K562 (cell line): ENCODE measurements around the gene PYY. TPM values are rescaled to one million over a fixed set of nuclear protein-coding genes. Genes with fewer than 3 reads are reported as not detected.
A peak's percentile ranks its signal among the peaks of the same experiment; 100 is the strongest.

Experiments used
- ATAC-seq: fragments of 200-7000 bp; cut with Tn5 transposase; 3 replicates; pipeline ENCODE4 v1.9.1; 2020; ENCODE audit warnings: moderate library complexity
- BruUV-seq: library from RNA; stranded (reverse); fragments of 400-500 nt; replicated peaks from 2 replicates; lab custom pipeline; 2021; lab: Mats Ljungman, UMichigan
- CTCF ChIA-PET: fragments of 300-600 bp; formaldehyde crosslinking; extraction: SDS; loops from one replicate; lab custom pipeline; 2021; ENCODE audit warnings: low intra/inter-chr PET ratio; lab: Yijun Ruan, JAX
- POLR2A ChIA-PET: fragments of 300-600, 350-650 bp; sonication (Branson Sonifier 250); formaldehyde crosslinking; extraction: SDS; loops from one replicate; lab custom pipeline; 2021; ENCODE audit warnings: antibody characterized with exemption, inconsistent platforms; lab: Yijun Ruan, JAX
- DNase-seq, 4 experiments: peaks; one replicate each; pipeline versions ENCODE4 v3.0.0 to v3.0.0-alpha.2; 2011 to 2018; ENCODE audit warnings: low spot score in 3 of 4, mixed read lengths in 3 of 4; ENCODE audit errors: extremely low read depth in 1 of 4
- FAIRE-seq: peaks from 2 replicates; lab custom pipeline; 2011; peaks lifted over from hg19 to GRCh38; lab: Jason Lieb, UNC
- H2AFZ ChIP-seq: 2 replicates; pipeline ENCODE4 v1.6.0; 2011; ENCODE audit warnings: low read depth, low read length, control low read depth, inconsistent platforms
- H3K27ac ChIP-seq: fragments of 200-600 bp; 3 replicates; pipeline ENCODE4 v1.8.0; 2011; ENCODE audit warnings: low read depth, mild to moderate bottlenecking, control low read depth, inconsistent platforms, low read length, moderate library complexity, mixed read lengths; ENCODE audit errors: extremely low read depth
- H3K27me3 ChIP-seq, 2 experiments: fragments of 300-600 bp in 1 of 2; 2 replicates in 1 of 2; 3 replicates in 1 of 2; pipeline versions ENCODE4 v1.6.0 to v1.8.0; 2011; ENCODE audit warnings: inconsistent platforms in 2 of 2, low read length in 2 of 2, mild to moderate bottlenecking in 1 of 2, mixed read lengths in 1 of 2, moderate library complexity in 1 of 2; ENCODE audit not compliant: control insufficient read depth in 2 of 2, insufficient read depth in 2 of 2
- H3K36me3 ChIP-seq: fragments of 300-600 bp; 3 replicates; pipeline ENCODE4 v1.8.0; 2011; ENCODE audit warnings: mild to moderate bottlenecking, low read length, inconsistent platforms; ENCODE audit not compliant: control insufficient read depth, insufficient read depth
- H3K4me1 ChIP-seq, 2 experiments: fragments of 200-600 bp in 1 of 2; replicated peaks in 1 of 2; 2 replicates in 1 of 2; 3 replicates in 1 of 2; pipeline versions ENCODE4 v1.5.1 to v1.8.0; 2011; ENCODE audit warnings: inconsistent platforms in 2 of 2, low read length in 2 of 2, mild to moderate bottlenecking in 1 of 2, mixed read lengths in 1 of 2, moderate library complexity in 1 of 2; ENCODE audit not compliant: control insufficient read depth in 2 of 2, insufficient read depth in 2 of 2
- H3K4me2 ChIP-seq: 2 replicates; pipeline ENCODE4 v1.6.1; 2011; ENCODE audit warnings: low read length, control low read depth, inconsistent platforms, mixed read lengths; ENCODE audit not compliant: insufficient read depth
- H3K4me3 ChIP-seq: fragments of 200-600 bp; sonication (generic), shearing (Covaris generic); 2 replicates; pipeline ENCODE4 v1.5.1; 2016; ENCODE audit warnings: control low read depth, inconsistent platforms
- H3K79me2 ChIP-seq: fragments of 200-600 bp; 3 replicates; pipeline ENCODE4 v1.8.0; 2011; ENCODE audit warnings: low read length, inconsistent platforms; ENCODE audit not compliant: control insufficient read depth, insufficient read depth
- H3K9ac ChIP-seq, 2 experiments: 2 replicates each; pipeline versions ENCODE4 v1.6.0 to v1.6.1; 2011; ENCODE audit warnings: low read depth in 2 of 2, low read length in 2 of 2, control low read depth in 1 of 2, inconsistent platforms in 1 of 2, mild to moderate bottlenecking in 1 of 2, mixed read lengths in 1 of 2; ENCODE audit not compliant: insufficient read depth in 1 of 2
- H3K9me1 ChIP-seq: one replicate; pipeline ENCODE4 v1.6.0; 2011; ENCODE audit warnings: inconsistent platforms, mild to moderate bottlenecking, low read length, moderate library complexity; ENCODE audit not compliant: control insufficient read depth, insufficient read depth
- H3K9me3 ChIP-seq: replicated peaks from 2 replicates; pipeline ENCODE4 v1.5.1; 2011; ENCODE audit warnings: low read depth, low read length, inconsistent platforms; ENCODE audit not compliant: control insufficient read depth, insufficient read depth
- H4K20me1 ChIP-seq: replicated peaks from 2 replicates; pipeline ENCODE4 v1.6.1; 2011; ENCODE audit warnings: low read length, inconsistent platforms, mixed read lengths; ENCODE audit not compliant: control insufficient read depth, insufficient read depth
- ARID1B ChIP-seq: fragments of 450-650 bp; IDR thresholded peaks from 2 replicates; pipeline ENCODE4 v1.6.1; 2016; ENCODE audit warnings: antibody characterized with exemption, mild to moderate bottlenecking, inconsistent platforms
- CTCF ChIP-seq, 3 experiments: IDR thresholded peaks in 2 of 3; conservative IDR thresholded peaks in 1 of 3; 2 replicates each; pipeline ENCODE4 v1.5.1; 2011 to 2012; ENCODE audit warnings: low read length in 3 of 3, mild to moderate bottlenecking in 3 of 3, control low read depth in 2 of 3, improper control_type of control experiment in 1 of 3, inconsistent platforms in 1 of 3, low read depth in 1 of 3, mixed read lengths in 1 of 3, moderate library complexity in 1 of 3; ENCODE audit not compliant: insufficient read depth in 2 of 3
- EGR1 ChIP-seq: fragments of 450-650 bp; conservative IDR thresholded peaks from 2 replicates; pipeline ENCODE4 v1.6.1; 2017; ENCODE audit warnings: mild to moderate bottlenecking
- FOXM1 ChIP-seq, 2 experiments: fragments of 450-650 bp in 1 of 2; sonication (generic) in 1 of 2; formaldehyde crosslinking in 1 of 2; IDR thresholded peaks; 2 replicates each; pipeline versions ENCODE4 v1.6.1 to v1.9.0; 2017 to 2022; ENCODE audit warnings: low read depth in 2 of 2, mild to moderate bottlenecking in 2 of 2, missing genetic modification reagents in 1 of 2, moderate library complexity in 1 of 2
- L3MBTL2 ChIP-seq: fragments of 450-650 bp; IDR thresholded peaks from 2 replicates; pipeline ENCODE4 v1.6.1; 2016; ENCODE audit warnings: mild to moderate bottlenecking, moderate library complexity
- SNIP1 ChIP-seq: fragments of 450-650 bp; IDR thresholded peaks from 2 replicates; pipeline ENCODE4 v1.7.1; 2017; ENCODE audit warnings: low read depth, mild to moderate bottlenecking
- WGBS: fragments of 100-300 bp; shearing (Covaris generic); methylation state at CpG from one replicate; pipeline ENCODE4 v1.1.6; 2016; ENCODE audit warnings: low coverage, mixed read lengths; ENCODE audit not compliant: insufficient coverage; ENCODE audit errors: missing lambda C conversion rate; 5-methylcytosine and 5-hydroxymethylcytosine counted together
- in situ Hi-C: fragments of 300-500 bp; cut with MboI; formaldehyde crosslinking; loops from 4 replicates; pipeline ENCODE4 v1.15.0; 2018; ENCODE audit warnings: inconsistent platforms, mixed read lengths
- intact Hi-C: fragments of 100-400 bp; cut with micrococcal nuclease; formaldehyde crosslinking; loops from 2 replicates; pipeline ENCODE4 v1.14.2; 2022
- polyA plus RNA-seq, 8 experiments: library from polyadenylated mRNA; depleted of rRNA in 4 of 8; stranded (reverse) in 5 of 8; unstranded in 3 of 8; fragments of >200 nt; fragmentation: Nextera tagmentation in 2 of 8; fragmentation: Illumina TruSeq in 1 of 8; extraction: Ambion mirVana in 2 of 8; extraction: Trizol in 1 of 8; gene quantifications; 2 replicates each; pipeline versions ENCODE4 v1.2.1 to v1.2.3, GENCODE V29; 2011 to 2014; ENCODE audit warnings: inconsistent platforms in 1 of 8, missing spikeins in 1 of 8
- total RNA-seq, 7 experiments: library from RNA; depleted of rRNA in 6 of 7; stranded (reverse); fragments of >200 nt in 6 of 7; fragmentation: Illumina TruSeq in 2 of 7; extraction: Trizol in 2 of 7; gene quantifications; 2 replicates each; pipeline versions ENCODE4 v1.2.1 to v1.2.3, GENCODE V29; 2011 to 2021; ENCODE audit warnings: low replicate concordance in 1 of 7
- TF ChIP-seq, protein P1 (sequence below): sonication (generic); formaldehyde crosslinking; IDR thresholded peaks from 2 replicates; pipeline ENCODE4 v1.8.0; 2022; ENCODE audit warnings: mild to moderate bottlenecking, missing genetic modification reagents

Gene PYY
- total and polyA plus RNA-seq, 9 of the 15 experiments (the other 6 are each of a cell fraction or from before 2014, with no cell fraction given): not detected

GRCh38 chr17:43907425-43907981, 46.2 kb downstream of the PYY start, which contains the start of gene MPP2:
TSS of gene MPP2 (minus strand) at chr17:43907536. CDS start at chr17:43904460, 3,076 bp downstream.
- Histone ChIP-seq H3K4me1 (peaks cover 0 to 23% of the 10 kb centered on the region in 2 experiments; a peak in 3 of 5 replicates), H3K36me3 (no peaks in the 10 kb centered on the region), H3K27ac (no peak within 1 kb of the TSS), H3K4me3 (peak within 1 kb of the TSS; percentile 8; the same call in 1 of the 2 replicates), H3K9me1 (no peaks in the 10 kb centered on the region), H3K9ac (peak within 1 kb of the TSS in 1 of 2 experiments; percentile 68; a peak in 2 of 4 replicates), H3K4me2 (peak within 1 kb of the TSS; percentile 74), H3K27me3 (peaks cover 27 to 56% of the 10 kb centered on the region in 2 experiments), H3K79me2 (no peaks in the 10 kb centered on the region), H2AFZ (peak within 1 kb of the TSS; percentile 88), H4K20me1 (peaks cover 6% of the 10 kb centered on the region; the same call in 1 of the 2 replicates), H3K9me3 (no peaks in the 10 kb centered on the region)
- ATAC-seq (peak; percentile 84), DNase-seq (peak; percentile 67 to 80 (median 77)), FAIRE-seq (no peak)
- BruUV-seq: no TSS peak
- ChIA-PET POLR2A (interaction anchor here (0.6 to 1.0 kb wide), 3 partner anchors 16 to 117 kb away, joined by 3 to 4 read pairs (median 3); no protein-coding TSS in a partner anchor), CTCF (interaction anchor here (0.5 to 1.5 kb wide), 2 partner anchors 76 to 89 kb away, joined by 3 to 9 read pairs; no protein-coding TSS in a partner anchor)
- under 1% methylated on average over 26 of the region's 36 CpGs for WGBS
- intact Hi-C loops: no loop called here
- in situ Hi-C loops: no loop called here
- peak; percentile 71 for TF ChIP-seq EGR1
- TF ChIP-seq FOXM1 (IDR thresholded peaks at IDR 0.05; ENCODE audit: low read depth): peak; percentile 69; the same call in 1 of the 2 replicates
- no peak for TF ChIP-seq FOXM1 (CRISPR knock-in tag; IDR thresholded peaks at IDR 0.05; ENCODE audit: low read depth)
- peak; percentile 97 for TF ChIP-seq SNIP1
- peak; percentile 67; the same call in 1 of the 2 replicates for TF ChIP-seq L3MBTL2
- no peak for TF ChIP-seq ARID1B
- TF ChIP-seq, protein P1, sequence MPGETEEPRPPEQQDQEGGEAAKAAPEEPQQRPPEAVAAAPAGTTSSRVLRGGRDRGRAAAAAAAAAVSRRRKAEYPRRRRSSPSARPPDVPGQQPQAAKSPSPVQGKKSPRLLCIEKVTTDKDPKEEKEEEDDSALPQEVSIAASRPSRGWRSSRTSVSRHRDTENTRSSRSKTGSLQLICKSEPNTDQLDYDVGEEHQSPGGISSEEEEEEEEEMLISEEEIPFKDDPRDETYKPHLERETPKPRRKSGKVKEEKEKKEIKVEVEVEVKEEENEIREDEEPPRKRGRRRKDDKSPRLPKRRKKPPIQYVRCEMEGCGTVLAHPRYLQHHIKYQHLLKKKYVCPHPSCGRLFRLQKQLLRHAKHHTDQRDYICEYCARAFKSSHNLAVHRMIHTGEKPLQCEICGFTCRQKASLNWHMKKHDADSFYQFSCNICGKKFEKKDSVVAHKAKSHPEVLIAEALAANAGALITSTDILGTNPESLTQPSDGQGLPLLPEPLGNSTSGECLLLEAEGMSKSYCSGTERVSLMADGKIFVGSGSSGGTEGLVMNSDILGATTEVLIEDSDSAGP (CRISPR knock-in tag): peak; percentile 79; the same call in 1 of the 2 replicates
- TF ChIP-seq CTCF (IDR thresholded peaks at IDR 0.05 in 2 of 3, conservative IDR thresholded peaks at IDR 0.05 in 1 of 3; ENCODE audit: insufficient read depth in 2 of 3, low read depth in 1 of 3, low read length in 3 of 3): 0 out of 6 replicates have a peak, but pooled peaks of 1 of the 3 experiments have one; percentile 4
